A673 (cell line): ENCODE measurements around the gene DLD.

ENCODE experiments used
- CTCF ChIP-seq: fragments of 300-800, 200-600 bp; sonication (generic); conservative IDR thresholded peaks from 2 replicates; pipeline ENCODE4 v1.5.1; 2017; ENCODE audit warnings: low read depth, mild to moderate bottlenecking, antibody characterized with exemption, low read length, moderate library complexity, mixed read lengths
- EZH2 ChIP-seq: fragments of 200-600 bp; sonication (generic); IDR thresholded peaks from 2 replicates; pipeline ENCODE4 v1.6.1; 2017; ENCODE audit warnings: borderline replicate concordance, low read depth, mild to moderate bottlenecking, mixed read lengths, antibody characterized with exemption, low read length; ENCODE audit not compliant: poor library complexity, severe bottlenecking

- TF ChIP-seq CTCF (no peak), EZH2 (no peak)
Observed at GRCh38 chr7:107967420-107967819, 76.4 kb downstream of the DLD start.
